Non-pigmented ciliary epithelial cell (primary cell): ENCODE measurements around the gene YAF2.

Experiments
- DNase-seq: peaks from one replicate; pipeline ENCODE4 v3.0.0-alpha.2; 2010; ENCODE audit warnings: low read depth

The YAF2 gene

GRCh38 chr12:42238240-42239140, at the start of gene YAF2:
Gene YAF2, minus strand, starts transcription at chr12:42238248. Its CDS starts 68 bp downstream, at chr12:42238180.
- DNase-seq, result peak; percentile 42

GRCh38 chr12:42286741-42287140, 48.7 kb upstream of the YAF2 start:
- DNase-seq, result no peak

- DNase-seq, result no peak
Observed at GRCh38 chr12:42285431-42285830, 47.4 kb upstream of the YAF2 start.

GRCh38 chr12:42284876-42285275, 46.8 kb upstream of the YAF2 start:
- DNase-seq, result no peak

- no peak for DNase-seq
Observed at GRCh38 chr12:42284157-42284556, 46.1 kb upstream of the YAF2 start.

GRCh38 chr12:42283739-42284138, 45.7 kb upstream of the YAF2 start:
- DNase-seq, result no peak

GRCh38 chr12:42282294-42282693, 44.2 kb upstream of the YAF2 start:
- no peak for DNase-seq

GRCh38 chr12:42281844-42282243, 43.8 kb upstream of the YAF2 start:
- DNase-seq, result no peak

GRCh38 chr12:42281278-42281677, 43.2 kb upstream of the YAF2 start:
- DNase-seq, result no peak

- DNase-seq, result no peak
Observed at GRCh38 chr12:42278128-42278510, 40.1 kb upstream of the YAF2 start.

GRCh38 chr12:42277396-42278127, 39.5 kb upstream of the YAF2 start:
- DNase-seq, result no peak

GRCh38 chr12:42275499-42275898, 37.5 kb upstream of the YAF2 start:
- no peak for DNase-seq

- DNase-seq, result no peak
Observed at GRCh38 chr12:42273706-42274105, 35.7 kb upstream of the YAF2 start.

GRCh38 chr12:42270596-42270995, 32.5 kb upstream of the YAF2 start:
- DNase-seq, result no peak

- no peak for DNase-seq
Observed at GRCh38 chr12:42267413-42268190, 29.6 kb upstream of the YAF2 start.

- DNase-seq, result no peak
Observed at GRCh38 chr12:42266579-42267230, 28.7 kb upstream of the YAF2 start.

GRCh38 chr12:42262271-42262670, 24.2 kb upstream of the YAF2 start:
- no peak for DNase-seq

GRCh38 chr12:42261708-42262107, 23.7 kb upstream of the YAF2 start:
- no peak for DNase-seq

GRCh38 chr12:42260518-42260917, 22.5 kb upstream of the YAF2 start:
- no peak for DNase-seq

- DNase-seq, result no peak
Observed at GRCh38 chr12:42259699-42260098, 21.7 kb upstream of the YAF2 start.

- DNase-seq, result no peak
Observed at GRCh38 chr12:42255866-42256261, 17.8 kb upstream of the YAF2 start.
